Stomach smooth muscle (tissue), 2 donors: Measurements from ENCODE around the gene C19orf44.
"Not testable (repeated sequence)": the region's sequence is repeated elsewhere in the genome, so short reads cannot be mapped to it uniquely, and the experiment has no call there.

Source experiments
- H3K27ac ChIP-seq: one replicate; pipeline ENCODE4 v1.7.0; 2013; ENCODE audit warnings: mild to moderate bottlenecking, low read length, inconsistent platforms
- H3K27me3 ChIP-seq, 2 donors: one replicate each; pipeline ENCODE4 v1.7.0; 2013; ENCODE audit warnings: low read length in 2 of 2; ENCODE audit not compliant: insufficient read depth in 2 of 2, control insufficient read depth in 1 of 2
- H3K36me3 ChIP-seq, 2 donors: one replicate each; pipeline ENCODE4 v1.7.0; 2013; ENCODE audit warnings: low read length in 2 of 2; ENCODE audit not compliant: control insufficient read depth in 2 of 2, insufficient read depth in 2 of 2
- H3K4me1 ChIP-seq: one replicate; pipeline ENCODE4 v1.7.0; 2013; ENCODE audit warnings: low read length; ENCODE audit not compliant: control insufficient read depth, insufficient read depth
- H3K4me3 ChIP-seq, 2 donors: one replicate each; pipeline ENCODE4 v1.7.0; 2013; ENCODE audit warnings: low read length in 2 of 2
- H3K9ac ChIP-seq, 2 donors: one replicate each; pipeline ENCODE4 v1.7.0; 2013; ENCODE audit warnings: low read length in 2 of 2, mild to moderate bottlenecking in 1 of 2
- H3K9me3 ChIP-seq, 2 donors: one replicate each; pipeline ENCODE4 v1.7.0; 2013; ENCODE audit warnings: low read length in 2 of 2; ENCODE audit not compliant: control insufficient read depth in 2 of 2
- donor health status: healthy.
- donor health status: Pancreatic carcinoma.

Gene C19orf44

GRCh38 chr19:16470541-16470910 lies 25.7 kb upstream of the C19orf44 start:
- peak overlapping the region in 1 of 2 donors; percentile 73 for H3K9ac ChIP-seq
- H3K36me3 ChIP-seq, result no peaks in the 10 kb centered on the region

GRCh38 chr19:16470911-16471811 lies 25.0 kb upstream of the C19orf44 start:
- Histone ChIP-seq H3K4me1 (peaks cover 20% of the 10 kb centered on the region), H3K27ac (no peak overlapping the region), H3K9ac (peak overlapping the region; percentile 62 to 73), H3K27me3 (no peaks in the 10 kb centered on the region), H3K9me3 (no peaks in the 10 kb centered on the region), H3K36me3 (no peaks in the 10 kb centered on the region), H3K4me3 (peak overlapping the region; percentile 59 to 83)

More at GRCh38 chr19:16470541-16470910, 25.7 kb upstream of the C19orf44 start:
- Histone ChIP-seq H3K4me3 (peak overlapping the region; percentile 59 to 83), H3K27ac (no peak overlapping the region), H3K4me1 (peaks cover 20% of the 10 kb centered on the region), H3K9me3 (no peaks in the 10 kb centered on the region), H3K27me3 (no peaks in the 10 kb centered on the region)

GRCh38 chr19:16472559-16472899 lies 23.7 kb upstream of the C19orf44 start:
- Histone ChIP-seq H3K27ac (peak overlapping the region; percentile 82), H3K4me1 (peaks cover 20% of the 10 kb centered on the region), H3K9ac (peak overlapping the region; percentile 82 to 89), H3K4me3 (peak overlapping the region; percentile 83 to 87)
- H3K27me3 ChIP-seq, H3K9me3 ChIP-seq, H3K36me3 ChIP-seq: not testable (repeated sequence)

GRCh38 chr19:16472992-16473391 lies 23.2 kb upstream of the C19orf44 start:
- no peak overlapping the region for H3K9ac ChIP-seq
- H3K36me3 ChIP-seq, result no peaks in the 10 kb centered on the region
- no peak overlapping the region for H3K4me3 ChIP-seq
- H3K27ac ChIP-seq, result no peak overlapping the region
- peaks cover 20% of the 10 kb centered on the region for H3K4me1 ChIP-seq
- no peaks in the 10 kb centered on the region for H3K27me3 ChIP-seq
- no peaks in the 10 kb centered on the region for H3K9me3 ChIP-seq

- Histone ChIP-seq H3K27ac (no peak overlapping the region), H3K9ac (no peak overlapping the region), H3K9me3 (no peaks in the 10 kb centered on the region), H3K4me3 (no peak overlapping the region), H3K27me3 (no peaks in the 10 kb centered on the region), H3K4me1 (peaks cover 20% of the 10 kb centered on the region), H3K36me3 (no peaks in the 10 kb centered on the region)
Observed at GRCh38 chr19:16473875-16474392, 22.3 kb upstream of the C19orf44 start.

- Histone ChIP-seq H3K4me1 (peaks cover 4% of the 10 kb centered on the region), H3K27ac (no peak overlapping the region), H3K9ac (no peak overlapping the region), H3K9me3 (no peaks in the 10 kb centered on the region), H3K36me3 (no peaks in the 10 kb centered on the region), H3K4me3 (no peak overlapping the region), H3K27me3 (no peaks in the 10 kb centered on the region)
Observed at GRCh38 chr19:16476401-16476800, 19.8 kb upstream of the C19orf44 start.

- no peak overlapping the region for H3K27ac ChIP-seq
- no peak overlapping the region for H3K9ac ChIP-seq
- H3K9me3 ChIP-seq, result no peaks in the 10 kb centered on the region
- H3K4me3 ChIP-seq, result no peak overlapping the region
- H3K36me3 ChIP-seq, result no peaks in the 10 kb centered on the region
- H3K27me3 ChIP-seq, result no peaks in the 10 kb centered on the region
- H3K4me1 ChIP-seq, result peaks cover 2% of the 10 kb centered on the region
Observed at GRCh38 chr19:16477311-16477710, 18.9 kb upstream of the C19orf44 start.

GRCh38 chr19:16482745-16483144 lies 13.4 kb upstream of the C19orf44 start:
- Histone ChIP-seq H3K9ac (no peak overlapping the region), H3K27ac (no peak overlapping the region), H3K36me3 (no peaks in the 10 kb centered on the region), H3K4me1 (no peaks in the 10 kb centered on the region), H3K4me3 (no peak overlapping the region), H3K27me3 (no peaks in the 10 kb centered on the region), H3K9me3 (no peaks in the 10 kb centered on the region)

- not testable (repeated sequence) for H3K27ac ChIP-seq, H3K9me3 ChIP-seq, H3K9ac ChIP-seq
Observed at GRCh38 chr19:16486476-16486875, 9.7 kb upstream of the C19orf44 start.

GRCh38 chr19:16496613-16496983 lies 404 bp downstream of the C19orf44 start:
- Histone ChIP-seq H3K9ac (peak overlapping the region; percentile 66 to 75), H3K4me1 (peaks cover 11% of the 10 kb centered on the region), H3K9me3 (no peaks in the 10 kb centered on the region), H3K4me3 (peak overlapping the region; percentile 89 to 93), H3K27me3 (no peaks in the 10 kb centered on the region), H3K27ac (peak overlapping the region; percentile 55), H3K36me3 (peaks cover 0 to 7% of the 10 kb centered on the region in 2 donors)

More at GRCh38 chr19:16486476-16486875, 9.7 kb upstream of the C19orf44 start:
- H3K36me3 ChIP-seq, H3K27me3 ChIP-seq, H3K4me3 ChIP-seq, H3K4me1 ChIP-seq: not testable (repeated sequence)

- H3K4me1 ChIP-seq, result peaks cover 11% of the 10 kb centered on the region
- H3K9me3 ChIP-seq, result no peaks in the 10 kb centered on the region
- peak overlapping the region; percentile 66 to 75 for H3K9ac ChIP-seq
- no peaks in the 10 kb centered on the region for H3K27me3 ChIP-seq
- H3K36me3 ChIP-seq, result peaks cover 0 to 7% of the 10 kb centered on the region in 2 donors
- H3K4me3 ChIP-seq, result peak overlapping the region; percentile 89 to 93
- H3K27ac ChIP-seq, result peak overlapping the region; percentile 55
Observed at GRCh38 chr19:16497042-16497441, 848 bp downstream of the C19orf44 start.
